SH-SY5Y (cell line): ENCODE data around the gene SIPA1L3.

Source experiments
- GATA2 ChIP-seq: IDR thresholded peaks from 2 replicates; pipeline ENCODE4 v1.6.1; 2011; ENCODE audit warnings: mild to moderate bottlenecking, low read depth, low read length
- GATA3 ChIP-seq: IDR thresholded peaks from 2 replicates; pipeline ENCODE4 v1.6.1; 2011; ENCODE audit warnings: low read depth, mild to moderate bottlenecking, low read length, moderate library complexity

DNA sequence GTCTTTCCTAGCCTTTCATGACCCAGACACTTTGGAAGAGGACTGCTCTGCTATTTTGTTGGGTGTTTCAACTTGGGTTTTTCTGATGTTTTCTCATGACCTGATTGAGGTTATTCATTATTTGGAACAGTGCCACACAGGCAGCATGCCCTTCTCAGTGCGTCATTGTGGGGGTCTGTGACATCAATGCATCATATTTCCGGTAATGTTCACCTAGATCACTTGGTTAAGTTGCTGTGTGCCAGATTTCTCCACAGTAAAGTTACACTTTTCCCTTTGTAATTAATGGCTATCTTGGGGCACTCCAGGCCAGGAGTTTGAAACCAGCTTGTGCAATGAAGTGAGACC, 124.4 kb downstream of the SIPA1L3 start:
- TF ChIP-seq GATA2 (no peak), GATA3 (no peak)
